ENCODE measurements around the gene AP2A2. TPM values are rescaled to one million over a fixed set of nuclear protein-coding genes. Genes with fewer than 3 reads are reported as not detected.

The AP2A2 gene
- total and polyA plus RNA-seq, 2 of the 4 experiments (the other 2 are of a cell fraction) = 19.9 to 49.0 TPM

- Histone ChIP-seq H3K4ac (ENCODE audit: low read depth, low read length) (no peak overlapping the region), H3K18ac (ENCODE audit: low read depth, low read length) (no peak overlapping the region), H3K36me3 (ENCODE audit: control insufficient read depth, insufficient read depth, low read length) (no peaks in the 10 kb centered on the region), H2BK15ac (ENCODE audit: low read depth, low read length) (no peak overlapping the region), H3K4me1 (ENCODE audit: control insufficient read depth, insufficient read depth, low read length) (no peaks in the 10 kb centered on the region), H4K8ac (ENCODE audit: low read depth in 2 of 2, low read length in 2 of 2) (no peak overlapping the region), H4K91ac (ENCODE audit: insufficient read depth, low read depth, low read length) (no peak overlapping the region), H3K14ac (replicated peaks; ENCODE audit: low read depth, low read length) (no peak overlapping the region), H4K5ac (ENCODE audit: low read depth, low read length) (no peak overlapping the region), H2AK9ac (replicated peaks; ENCODE audit: low read depth, low read length, poor library complexity) (no peak overlapping the region), H3K56ac (ENCODE audit: extremely low read depth, insufficient read depth, low read length) (no peak overlapping the region), H3K9me1 (ENCODE audit: insufficient read depth, low read length) (no peaks in the 10 kb centered on the region), H3K27ac (ENCODE audit: insufficient read depth, low read length) (no peak overlapping the region), H3K4me3 (ENCODE audit: insufficient read depth, low read depth, low read length) (no peak overlapping the region), H3K79me1 (ENCODE audit: low read depth in 1 of 2, low read length in 2 of 2) (no peaks in the 10 kb centered on the region), H2AK5ac (ENCODE audit: low read depth, low read length) (no peak overlapping the region), H3K9me3 (ENCODE audit: control insufficient read depth, insufficient read depth, low read length) (no peaks in the 10 kb centered on the region), H2BK5ac (ENCODE audit: low read depth, low read length, poor library complexity, severe bottlenecking) (no peak overlapping the region), H4K20me1 (ENCODE audit: insufficient read depth, low read length) (peaks cover 6% of the 10 kb centered on the region; the same call in 1 of the 2 replicates), H3K4me2 (ENCODE audit: low read depth, low read length) (no peak overlapping the region), H2AFZ (replicated peaks; ENCODE audit: low read length, poor library complexity) (no peak overlapping the region), H3K9ac (ENCODE audit: low read depth, low read length) (no peak overlapping the region), H2BK120ac (ENCODE audit: low read depth, low read length) (no peak overlapping the region), H2BK20ac (ENCODE audit: low read depth, low read length) (no peak overlapping the region), H3K23ac (ENCODE audit: low read depth, low read length) (no peak overlapping the region), H3K27me3 (ENCODE audit: control insufficient read depth, insufficient read depth, low read length) (peaks cover 4% of the 10 kb centered on the region; the same call in 1 of the 2 replicates)
- 60% methylated on average over 1 of the region's 29 CpGs; no CpG with 5 or more reads in 1 of the 2 experiments for WGBS, 2 experiments (ENCODE audit: extremely low coverage in 2 of 2, insufficient read length in 1 of 2)
- TF ChIP-seq CTCF (conservative IDR thresholded peaks at IDR 0.05; ENCODE audit: low read depth, low read length) = no peak
- no peak for TF ChIP-seq RFX5 (IDR thresholded peaks at IDR 0.05; ENCODE audit: low read depth, low read length)
- TF ChIP-seq RAD21 (IDR thresholded peaks at IDR 0.05; ENCODE audit: low read length) = no peak
- TF ChIP-seq POLR2A (IDR thresholded peaks at IDR 0.05; ENCODE audit: low read depth, low read length) = no peak
- no peak for TF ChIP-seq MAZ (IDR thresholded peaks at IDR 0.05; ENCODE audit: borderline replicate concordance, low read depth, low read length)
- no peak for TF ChIP-seq NFE2L2 (IDR thresholded peaks at IDR 0.05; ENCODE audit: low read depth, low read length)
- no TSS peak for BruUV-seq (replicated peaks)
- dilution Hi-C loops (cut with HindIII; ENCODE audit: low sequenced_read_pairs, unreplicated experiment) (no loop called here), intact Hi-C loops (cut with micrococcal nuclease) (no loop called here), in situ Hi-C loops (cut with MboI; ENCODE audit: low sequenced_read_pairs) (no loop called here)
- no peak for DNase-seq
- ATAC-seq (ENCODE audit: low read depth) = no peak
- ChIA-PET CTCF (no interaction called here), POLR2A (ENCODE audit: unreplicated experiment) (no interaction called here)
Measured at GRCh38 chr11:1035577-1036283, 110.1 kb downstream of the AP2A2 start.

All from IMR-90 (cell line).